Stimulated activated CD8-positive, alpha-beta memory T cell treated with anti-CD3 and anti-CD28 coated beads, Interleukin-12 subunit alpha, Interleukin-12 subunit beta, amount 100 ng/mL, for 4 hours (primary cell): Measurements from ENCODE around the gene SSTR4.
"Not testable (repeated sequence)": the region's sequence is repeated elsewhere in the genome, so short reads cannot be mapped to it uniquely, and the experiment has no call there.

Source experiments
- DNase-seq: peaks from one replicate; pipeline ENCODE4 v3.0.0-alpha.2; 2020; ENCODE audit warnings: low read depth

The SSTR4 gene, protein sequence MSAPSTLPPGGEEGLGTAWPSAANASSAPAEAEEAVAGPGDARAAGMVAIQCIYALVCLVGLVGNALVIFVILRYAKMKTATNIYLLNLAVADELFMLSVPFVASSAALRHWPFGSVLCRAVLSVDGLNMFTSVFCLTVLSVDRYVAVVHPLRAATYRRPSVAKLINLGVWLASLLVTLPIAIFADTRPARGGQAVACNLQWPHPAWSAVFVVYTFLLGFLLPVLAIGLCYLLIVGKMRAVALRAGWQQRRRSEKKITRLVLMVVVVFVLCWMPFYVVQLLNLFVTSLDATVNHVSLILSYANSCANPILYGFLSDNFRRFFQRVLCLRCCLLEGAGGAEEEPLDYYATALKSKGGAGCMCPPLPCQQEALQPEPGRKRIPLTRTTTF

DNA sequence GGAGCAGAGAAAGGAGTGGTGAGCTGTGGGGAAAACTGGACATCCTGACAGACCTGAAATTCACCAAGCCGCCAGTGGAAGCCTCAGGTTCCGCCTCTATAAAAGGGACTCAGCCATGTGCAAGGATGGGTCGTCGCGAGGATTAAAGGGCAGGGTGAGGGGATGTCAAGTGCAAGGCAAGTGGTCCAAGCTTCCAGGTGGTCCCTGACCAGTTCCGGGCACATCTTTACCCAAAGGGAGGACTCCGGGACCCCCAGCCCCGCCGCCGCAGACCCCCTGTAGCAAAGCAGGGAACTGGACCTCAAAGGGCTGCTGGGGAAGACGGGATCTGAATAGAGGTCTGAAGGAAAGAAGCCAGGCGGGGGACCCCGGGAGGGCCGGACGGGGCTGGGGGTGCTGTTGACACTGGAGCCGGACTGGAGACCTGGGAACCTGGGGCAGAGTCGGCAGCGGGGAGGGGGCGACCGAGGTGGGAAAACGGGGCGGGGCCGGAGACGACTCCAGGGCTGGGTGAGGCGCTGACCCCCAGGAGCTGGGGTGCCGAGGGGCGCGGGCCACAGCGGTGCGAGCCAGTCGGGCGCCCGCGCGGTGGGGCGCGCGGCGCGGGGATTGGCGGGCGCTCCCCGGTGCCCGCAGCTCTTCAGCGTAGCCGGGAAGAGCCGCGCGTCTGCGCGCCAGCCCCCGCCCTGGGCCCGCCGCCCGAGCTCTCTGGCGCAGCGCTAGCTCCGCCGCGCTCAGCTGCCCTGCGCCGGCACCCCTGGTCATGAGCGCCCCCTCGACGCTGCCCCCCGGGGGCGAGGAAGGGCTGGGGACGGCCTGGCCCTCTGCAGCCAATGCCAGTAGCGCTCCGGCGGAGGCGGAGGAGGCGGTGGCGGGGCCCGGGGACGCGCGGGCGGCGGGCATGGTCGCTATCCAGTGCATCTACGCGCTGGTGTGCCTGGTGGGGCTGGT, at the start of gene SSTR4:
TSS of gene SSTR4 (plus strand) at position 592 of the 951 bp plus-strand sequence. CDS start at position 764, 172 bp downstream.
- no peak for DNase-seq

DNA sequence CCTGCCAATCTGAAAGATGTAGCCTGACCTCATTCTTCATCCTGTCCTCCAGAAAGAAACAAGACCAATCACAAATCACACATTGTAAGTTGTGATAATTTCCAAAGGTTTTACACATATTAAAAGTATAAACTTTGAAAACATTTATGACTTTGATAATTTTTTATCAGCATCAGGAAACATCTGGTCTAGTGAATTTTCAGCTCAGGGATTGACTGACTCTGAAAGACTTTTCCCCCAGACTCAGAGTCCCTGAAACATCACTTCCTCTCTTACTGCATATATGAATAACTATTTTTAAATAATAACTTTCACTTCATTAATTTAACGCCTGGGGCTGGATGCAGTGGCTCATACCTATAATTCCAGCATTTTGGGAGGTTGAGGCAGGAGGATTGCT, 48.5 kb upstream of the SSTR4 start:
- no peak for DNase-seq

DNA sequence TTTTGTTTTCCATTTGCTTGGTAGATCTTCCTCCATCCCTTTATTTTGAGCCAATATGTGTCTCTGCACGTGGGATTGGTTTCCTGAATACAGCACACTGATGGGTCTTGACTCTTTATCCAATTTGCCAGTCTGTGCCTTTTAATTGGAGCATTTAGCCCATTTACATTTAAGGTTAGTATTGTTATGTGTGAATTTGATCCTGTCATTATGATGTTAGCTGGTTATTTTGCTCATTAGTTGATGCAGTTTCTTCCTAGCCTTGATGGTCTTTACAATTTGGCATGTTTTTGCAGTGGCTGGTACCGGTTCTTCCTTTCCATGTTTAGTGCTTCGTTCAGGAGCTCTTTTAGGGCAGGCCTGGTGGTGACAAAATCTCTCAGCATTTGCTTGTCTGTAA, 43.7 kb upstream of the SSTR4 start:
- not testable (repeated sequence) for DNase-seq

DNA sequence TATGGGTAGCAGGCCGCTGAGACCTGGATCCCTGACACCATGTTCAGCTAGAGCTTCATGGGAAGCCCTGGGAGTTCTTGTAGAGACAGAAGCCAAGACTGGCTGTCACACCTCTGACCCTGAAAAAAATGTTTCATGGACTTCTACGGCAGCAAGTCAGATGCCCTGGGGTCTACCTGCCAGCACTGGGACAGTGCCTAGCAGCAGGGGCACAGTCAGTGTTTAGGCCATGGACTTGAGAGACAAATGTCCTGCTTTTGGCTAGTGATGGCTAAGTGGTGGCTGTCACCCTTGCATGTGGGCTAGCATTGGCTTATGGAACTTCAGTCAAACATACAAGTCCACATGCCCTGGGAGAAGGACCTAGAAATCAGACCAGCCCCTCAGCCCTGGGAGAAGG, 41.3 kb upstream of the SSTR4 start:
- DNase-seq: no peak

DNA sequence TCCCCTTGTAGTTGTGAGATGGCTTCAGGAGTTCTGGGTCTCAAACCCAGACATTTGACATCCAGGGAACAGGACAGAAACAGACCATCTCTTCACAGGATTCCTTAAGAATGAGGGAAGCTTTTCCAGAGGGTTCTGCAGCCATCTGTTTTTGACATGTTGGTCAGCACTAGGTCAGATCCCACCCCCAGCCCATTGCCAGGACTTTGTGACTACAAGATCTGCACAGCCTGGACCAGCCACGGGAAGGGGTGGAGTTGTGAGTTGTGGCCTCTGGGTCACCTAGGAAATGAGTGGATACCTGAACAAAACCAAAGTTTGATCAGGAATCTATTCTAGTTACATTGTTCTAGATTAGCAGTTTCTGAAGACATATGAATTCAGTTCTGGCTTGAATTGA, 39.2 kb upstream of the SSTR4 start:
- DNase-seq: no peak

DNA sequence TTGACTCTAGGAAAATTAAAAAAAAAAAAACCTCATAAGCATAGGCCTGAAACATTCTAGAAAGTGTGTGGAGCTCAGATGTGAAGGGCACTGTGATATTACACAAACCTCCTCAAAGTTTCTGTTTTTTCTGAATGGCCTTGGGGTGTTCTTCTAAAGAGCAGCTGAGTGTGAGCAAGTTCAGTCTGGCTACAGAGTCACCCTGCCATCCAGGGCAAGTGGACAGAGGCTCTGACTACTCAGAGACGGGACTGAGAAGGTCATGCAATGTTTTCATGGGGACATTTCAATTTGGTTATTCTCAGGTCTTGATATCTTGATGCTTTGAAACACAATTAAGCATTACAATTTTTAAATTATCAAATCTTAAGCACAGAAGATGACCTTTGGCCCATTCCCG, 36.6 kb upstream of the SSTR4 start:
- DNase-seq: no peak

DNA sequence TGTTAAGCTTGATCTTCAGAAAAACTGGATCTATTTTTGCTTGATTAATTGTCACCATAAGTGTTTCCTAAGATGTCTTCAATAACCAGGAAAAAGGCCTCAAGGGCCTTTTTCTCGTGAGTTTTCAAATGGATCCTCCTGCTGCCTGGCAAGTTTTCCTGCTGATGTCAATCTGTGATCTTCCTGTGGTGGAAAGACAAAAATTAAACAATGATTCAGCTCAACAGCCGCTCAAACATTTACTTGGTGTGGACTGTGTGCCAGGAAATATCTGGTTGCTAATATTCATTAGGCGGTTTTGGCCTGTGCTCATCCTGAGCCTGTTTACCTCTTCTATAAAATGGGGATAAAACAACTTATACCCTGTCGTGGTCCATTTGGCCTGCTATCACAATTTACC, 35.4 kb upstream of the SSTR4 start:
- no peak for DNase-seq

DNA sequence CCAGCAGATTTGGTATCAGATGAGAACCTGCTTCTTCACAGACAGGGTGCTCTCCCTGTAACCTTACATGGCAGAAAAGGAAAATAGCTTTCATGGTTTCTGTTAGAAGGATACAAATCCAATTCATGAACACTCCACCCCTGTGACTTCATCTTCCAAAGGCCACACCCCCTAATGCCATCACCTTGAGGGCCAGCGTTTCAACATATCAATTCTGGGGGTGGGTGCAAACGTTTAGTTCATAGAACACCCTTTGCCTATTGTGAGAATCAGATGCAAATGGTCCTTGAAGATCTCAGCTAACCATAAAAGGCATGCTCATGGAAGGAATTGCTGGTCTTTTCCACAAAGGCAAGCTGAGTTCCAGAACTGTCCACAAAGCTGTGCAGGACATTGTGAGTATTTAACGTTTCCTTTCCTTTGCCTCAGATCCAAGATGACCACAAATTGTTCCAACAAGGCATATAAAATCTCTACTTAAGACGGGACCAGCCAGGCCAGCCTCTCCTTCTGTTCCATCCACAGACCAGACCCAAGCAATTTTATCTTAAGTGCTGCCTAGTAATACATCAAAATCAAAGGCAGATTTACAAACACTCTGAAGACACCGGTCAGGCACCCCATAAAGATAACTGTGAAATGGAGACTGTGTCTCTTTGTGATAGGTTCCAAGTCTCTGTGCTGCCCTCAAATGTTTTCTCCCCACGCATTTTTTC, 34.7 kb upstream of the SSTR4 start:
- no peak for DNase-seq

DNA sequence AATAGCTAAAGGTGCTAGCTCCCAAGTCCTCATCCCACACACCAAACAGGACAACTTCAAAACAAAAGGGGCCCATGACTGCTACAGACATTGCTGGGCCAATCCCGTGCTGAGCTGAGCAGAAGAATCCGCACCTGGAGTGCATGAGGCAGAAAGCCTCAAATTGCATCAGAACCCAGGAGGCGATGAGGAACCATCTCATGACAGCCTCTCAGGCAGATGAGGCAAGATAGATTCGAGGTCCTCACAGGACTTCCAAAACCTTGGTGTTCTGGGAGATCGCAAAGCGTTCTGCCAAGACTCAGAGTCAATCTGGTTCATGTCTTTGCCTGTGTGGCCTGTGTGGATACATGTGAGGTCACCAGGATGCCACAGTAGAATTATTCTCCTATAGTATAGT, 32.8 kb upstream of the SSTR4 start:
- no peak for DNase-seq

DNA sequence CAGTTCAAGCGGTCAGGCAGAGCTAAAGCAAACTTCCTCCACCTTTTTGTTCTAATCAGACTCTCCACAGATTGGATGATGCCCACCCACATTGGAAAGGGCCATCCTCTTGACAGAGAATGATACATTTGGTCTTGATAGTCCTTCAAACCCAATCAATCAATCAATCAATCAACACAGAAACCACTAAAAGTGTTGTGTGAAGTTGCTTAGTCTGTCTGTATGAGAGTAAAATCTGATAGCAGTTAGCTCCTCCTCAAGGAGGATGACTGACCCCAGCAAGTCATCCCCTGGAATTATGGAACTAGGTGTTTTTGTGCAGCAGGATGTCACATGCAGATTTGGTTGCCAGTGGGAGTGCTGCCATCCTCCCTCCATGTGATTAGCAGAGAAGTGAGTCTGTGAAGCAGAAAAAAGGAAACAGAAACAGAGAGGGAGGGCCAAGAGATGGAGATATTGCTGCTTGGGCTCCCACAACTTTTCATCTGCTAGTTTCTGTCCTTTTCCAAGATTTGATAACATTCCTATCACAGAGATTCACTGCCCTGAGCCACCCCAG, 32.0 kb upstream of the SSTR4 start:
- DNase-seq: no peak

DNA sequence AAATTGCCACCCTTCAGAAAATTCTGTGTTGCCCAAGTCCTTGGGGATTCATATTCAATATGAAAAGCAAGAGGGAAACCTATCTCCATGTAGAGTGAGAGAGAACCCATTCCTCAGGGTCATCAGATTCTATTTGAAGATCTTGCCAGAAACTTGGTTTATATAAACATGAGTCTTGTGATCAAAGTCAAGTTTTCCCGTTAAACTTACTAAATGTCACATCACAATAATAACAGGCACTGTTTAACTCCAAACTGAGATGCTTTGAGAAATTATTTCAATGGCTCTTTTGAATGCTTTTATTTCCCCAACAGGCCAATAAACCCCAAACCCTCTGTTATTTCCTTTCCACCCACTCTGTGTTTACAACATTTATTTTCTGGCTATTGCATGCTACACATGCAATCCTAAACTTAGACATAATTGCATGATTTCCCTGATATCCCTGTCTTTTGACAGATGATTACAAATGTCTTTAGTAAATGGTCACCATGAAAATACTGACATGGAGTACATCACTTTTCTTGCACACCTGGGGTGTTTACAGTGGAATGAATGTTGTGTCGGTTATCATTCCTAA, 31.1 kb upstream of the SSTR4 start:
- DNase-seq: no peak

DNA sequence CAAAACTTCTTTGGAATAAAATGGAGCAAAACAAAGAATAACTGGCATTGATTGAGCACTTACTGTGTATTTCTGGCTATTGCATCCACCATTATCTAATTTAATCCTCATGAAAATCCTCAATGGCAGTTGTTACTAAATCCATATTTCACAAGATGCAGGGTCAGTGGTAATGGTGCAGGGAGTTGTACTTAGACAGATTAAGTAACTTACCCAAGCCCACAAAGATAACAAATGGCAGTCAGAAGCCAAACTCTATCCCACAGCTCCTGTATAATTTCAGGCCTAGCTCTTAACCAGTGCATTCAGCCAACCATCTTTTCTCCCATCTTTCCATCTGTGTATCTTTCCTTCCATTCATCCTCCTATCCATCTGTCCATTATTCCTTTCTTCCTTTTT, 29.3 kb upstream of the SSTR4 start:
- no peak for DNase-seq

DNA sequence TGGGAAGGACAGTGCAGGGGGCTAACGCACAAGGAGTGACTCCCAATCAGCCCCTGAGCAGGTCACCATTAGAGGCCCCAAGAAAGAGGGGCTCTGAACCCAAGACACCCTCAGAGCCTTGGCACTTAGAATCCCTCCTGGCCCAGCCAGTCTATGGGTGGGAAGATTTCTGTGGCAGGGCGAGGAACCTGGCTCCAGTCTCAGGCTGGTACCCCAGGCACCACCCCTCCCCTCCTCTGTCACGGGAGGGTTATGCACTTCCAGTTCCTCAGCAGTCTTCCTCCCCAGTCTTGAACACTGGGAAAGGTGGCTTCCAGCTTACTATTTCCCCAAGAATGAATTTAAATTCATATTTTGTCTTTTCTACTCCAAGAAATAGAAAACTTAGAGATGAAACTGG, 27.6 kb upstream of the SSTR4 start:
- no peak for DNase-seq

DNA sequence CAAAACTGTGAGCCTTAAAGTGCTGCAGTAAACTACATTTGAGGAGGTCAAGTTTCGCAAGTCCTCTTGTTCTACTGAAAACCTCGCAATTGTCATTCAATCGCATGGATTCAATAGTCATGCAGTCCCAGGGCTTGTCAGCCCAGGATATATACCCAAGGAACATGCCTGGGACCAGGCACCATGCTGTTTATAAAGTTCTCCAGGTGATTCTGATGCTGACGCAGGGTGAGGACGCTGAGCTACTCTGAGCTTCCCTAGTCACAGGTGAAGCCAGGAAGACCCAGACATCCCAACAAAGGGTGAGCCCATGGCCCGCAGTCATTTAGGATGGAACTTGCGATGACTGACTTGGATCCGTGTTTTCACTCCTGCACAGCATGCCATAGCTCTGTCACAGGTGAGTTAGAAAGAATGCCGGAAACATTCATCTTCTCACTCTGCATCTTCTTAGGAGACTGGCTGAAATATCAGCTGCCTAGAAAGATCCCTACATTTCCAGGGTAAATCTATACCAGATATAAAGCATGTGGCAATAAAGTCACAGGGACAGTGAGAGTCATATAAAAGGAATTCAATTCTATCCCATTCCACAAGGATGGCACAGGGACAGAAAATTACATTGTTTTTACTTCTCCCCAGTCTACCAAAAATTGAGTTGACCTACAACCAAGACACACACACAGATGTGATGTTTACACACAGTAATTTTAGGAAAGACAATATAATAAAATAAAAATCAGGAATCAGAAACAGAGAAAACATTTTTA, 27.0 kb upstream of the SSTR4 start:
- no peak for DNase-seq

DNA sequence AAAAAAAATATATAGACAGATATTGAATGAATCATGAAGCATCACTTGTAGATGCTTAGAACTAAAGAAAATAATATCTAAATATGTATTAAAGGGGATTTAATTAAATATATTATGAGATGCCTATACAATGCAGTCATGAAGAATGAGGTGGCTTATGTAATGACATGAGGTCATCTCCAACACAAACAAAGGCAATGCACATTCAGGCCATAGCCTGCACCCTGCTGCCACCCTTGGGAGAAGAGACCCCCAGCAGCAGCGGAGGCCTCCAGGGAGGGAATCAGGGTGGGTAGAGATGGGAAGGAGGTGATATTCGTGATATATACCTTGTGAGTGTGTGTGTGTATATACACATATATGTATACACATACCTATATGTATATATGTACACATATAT, 26.4 kb upstream of the SSTR4 start:
- DNase-seq: no peak

DNA sequence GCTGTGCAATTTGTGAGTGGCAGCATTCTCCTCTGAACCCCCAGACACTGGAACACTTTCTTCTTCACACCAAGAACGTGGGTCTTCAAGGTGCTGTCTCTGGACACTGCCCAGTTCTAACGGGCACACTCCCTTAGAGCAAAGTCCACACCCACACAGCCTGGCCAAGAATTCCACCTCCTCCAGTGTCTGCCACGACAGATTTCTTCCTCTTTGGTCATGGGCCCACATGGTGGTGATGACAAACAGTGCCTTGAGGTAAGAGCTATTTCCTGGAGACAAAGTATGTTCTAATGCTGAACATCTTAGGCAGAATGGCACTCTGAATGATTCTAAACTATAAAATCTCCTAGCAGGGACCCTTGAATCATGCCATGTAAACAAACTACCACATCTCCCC, 25.5 kb upstream of the SSTR4 start:
- DNase-seq: no peak

DNA sequence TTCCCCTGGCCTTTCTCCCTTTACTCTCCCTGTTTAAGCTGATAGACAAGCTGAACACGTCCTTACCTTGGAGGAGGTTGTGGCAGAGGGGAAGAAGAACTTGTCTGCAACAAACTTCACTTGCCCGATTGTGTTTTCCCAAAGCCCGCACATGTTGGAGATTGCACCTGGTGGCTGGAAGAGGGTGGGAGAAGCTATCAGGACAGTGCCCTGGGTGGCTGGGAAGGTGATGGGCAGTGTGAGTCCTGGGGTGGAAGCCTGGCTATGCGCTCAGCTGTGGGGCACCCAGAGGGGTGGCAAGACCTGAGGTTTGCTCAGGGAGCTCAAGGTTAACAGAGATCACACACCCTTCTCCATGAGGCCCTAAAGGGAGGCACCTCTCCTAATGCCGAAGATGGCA, 25.0 kb upstream of the SSTR4 start:
- DNase-seq: no peak

DNA sequence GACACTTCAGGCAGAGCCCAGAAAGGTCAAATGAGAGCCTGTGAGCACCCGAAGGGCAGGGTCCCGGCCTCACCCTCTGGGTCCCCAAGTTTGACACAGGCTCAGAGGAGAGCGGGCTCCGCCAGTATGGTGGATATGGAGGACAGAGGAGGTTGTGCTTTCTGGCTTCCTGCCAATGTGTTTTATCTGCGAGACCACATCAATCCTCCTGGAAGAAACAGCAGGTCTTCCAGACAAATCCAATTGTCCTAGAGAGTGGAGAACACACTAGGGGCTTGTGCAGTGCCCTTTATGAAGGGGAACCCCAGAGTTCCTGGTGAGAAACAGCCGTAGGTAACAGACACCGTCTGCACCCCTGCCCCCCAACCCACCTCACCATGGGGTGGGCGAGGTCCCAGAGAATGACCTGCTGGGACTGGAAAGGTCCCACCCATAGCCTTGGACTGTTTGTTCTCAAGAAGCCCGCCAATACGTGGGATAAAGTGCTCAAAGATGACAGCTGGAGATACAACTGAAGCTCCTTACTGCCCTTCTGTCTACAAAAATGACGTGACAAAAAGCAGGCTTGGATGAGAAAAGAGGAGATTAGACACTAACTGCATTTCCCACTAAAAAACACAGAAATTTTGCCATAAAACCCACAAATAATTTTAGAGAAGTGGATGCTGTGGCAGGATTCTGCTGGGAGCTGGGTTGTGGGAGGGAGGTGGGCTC, 23.9 kb upstream of the SSTR4 start:
- DNase-seq: no peak

DNA sequence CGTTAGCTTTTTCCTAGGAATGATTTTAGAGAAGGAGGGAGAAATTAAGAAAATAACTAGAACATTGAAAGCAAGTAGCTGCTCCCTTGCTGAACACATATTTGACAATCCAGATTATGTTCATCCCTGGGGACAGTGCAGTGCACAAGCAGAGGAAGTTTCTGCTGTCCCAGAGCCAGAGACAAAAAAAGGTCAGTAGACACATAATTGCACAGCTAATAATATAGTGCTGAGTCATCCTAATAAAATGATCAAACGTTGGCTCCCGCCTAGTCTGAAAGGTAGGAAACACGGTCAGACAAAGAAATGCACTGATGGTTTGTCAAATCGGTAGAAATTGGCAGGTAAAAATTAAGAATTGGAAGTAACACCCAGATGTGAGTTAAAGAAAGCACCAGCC, 21.7 kb upstream of the SSTR4 start:
- DNase-seq: no peak

DNA sequence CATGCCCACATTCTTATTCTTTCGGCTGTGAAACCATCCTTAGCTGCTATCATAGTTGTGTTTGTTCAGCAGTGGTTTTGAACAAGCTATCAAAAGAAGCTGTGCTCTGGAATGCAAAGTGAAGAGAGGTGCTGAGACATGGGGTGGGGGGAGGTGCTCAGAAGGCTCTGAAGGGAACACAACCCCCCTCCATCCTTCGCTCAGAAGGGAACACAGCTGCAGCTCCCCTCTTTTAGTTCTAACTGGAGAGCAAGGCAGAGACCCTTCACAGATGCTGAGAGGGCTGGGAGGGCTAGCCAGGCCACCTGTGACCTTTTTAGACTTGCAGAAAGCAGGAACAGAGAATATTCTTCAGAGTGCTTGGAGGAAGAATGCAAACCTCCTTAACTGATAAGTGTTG, 17.6 kb upstream of the SSTR4 start:
- no peak for DNase-seq
